ENCODE measurements around the gene SHKBP1. TPM values are rescaled to one million over a fixed set of nuclear protein-coding genes. Genes with fewer than 3 reads are reported as not detected.

Gene SHKBP1
- total and polyA plus RNA-seq, 2 of the 13 experiments (the other 11 are each of a cell fraction or from before 2014, with no cell fraction given), result 16.2 to 17.4 TPM

- TF ChIP-seq RXRB (CRISPR knock-in tag; IDR thresholded peaks at IDR 0.05; ENCODE audit: borderline replicate concordance), result no peak
Observed at GRCh38 chr19:40585982-40586422, 9.3 kb downstream of the SHKBP1 start (continued).

- in situ Hi-C loops (cut with HindIII; ENCODE audit: extremely low pct_ligation_motif_present, low pct_unique_long_range_greater_than_20kb), result no loop called here
- Histone ChIP-seq H3K79me2 (ENCODE audit: insufficient read depth, low read length) (no peaks in the 10 kb centered on the region), H3K27ac (ENCODE audit: extremely low read length, insufficient read depth, low read length) (no peak overlapping the region), H3K9me3 (ENCODE audit: low read length) (no peaks in the 10 kb centered on the region), H2AFZ (ENCODE audit: low read length) (no peak overlapping the region), H3K27me3 (ENCODE audit: control insufficient read depth in 1 of 2, insufficient read depth in 2 of 2, low read length in 2 of 2) (no peaks in the 10 kb centered on the region), H3K4me1 (ENCODE audit: insufficient read depth, low read length) (no peaks in the 10 kb centered on the region), H3K9ac (ENCODE audit: insufficient read depth, low read depth, low read length) (no peak overlapping the region), H3K36me3 (replicated peaks in 1 of 2; ENCODE audit: control insufficient read depth in 1 of 2, insufficient read depth in 2 of 2, low read length in 2 of 2) (no peaks in the 10 kb centered on the region), H3K4me3 (replicated peaks in 1 of 3; ENCODE audit: insufficient read depth in 1 of 3, low read depth in 2 of 3, low read length in 3 of 3) (no peak overlapping the region), H3K4me2 (ENCODE audit: low read depth, low read length) (no peak overlapping the region), H4K20me1 (ENCODE audit: insufficient read depth, low read length) (no peaks in the 10 kb centered on the region)
- FAIRE-seq (no peak), ATAC-seq (no peak), DNase-seq (ENCODE audit: low spot score) (no peak)
- TF ChIP-seq MIER3 (CRISPR knock-in tag; IDR thresholded peaks at IDR 0.05; ENCODE audit: borderline replicate concordance) (no peak), NFYB (CRISPR knock-in tag; IDR thresholded peaks at IDR 0.05) (no peak), NR2F2 (IDR thresholded peaks at IDR 0.05; ENCODE audit: borderline replicate concordance, low read depth) (no peak), GMEB1 (CRISPR knock-in tag; IDR thresholded peaks at IDR 0.05; ENCODE audit: borderline replicate concordance) (no peak), ATF7 (IDR thresholded peaks at IDR 0.05) (no peak), ATF7 (CRISPR knock-in tag; IDR thresholded peaks at IDR 0.05) (no peak), POLR2AphosphoS2 (IDR thresholded peaks at IDR 0.05; ENCODE audit: low read depth, low read length) (no peak), ZNF747 (CRISPR knock-in tag; IDR thresholded peaks at IDR 0.05; ENCODE audit: borderline replicate concordance) (no peak), TGIF2 (CRISPR knock-in tag; IDR thresholded peaks at IDR 0.05) (no peak), ELK4 (CRISPR knock-in tag; IDR thresholded peaks at IDR 0.05; ENCODE audit: borderline replicate concordance) (no peak), ZNF501 (CRISPR knock-in tag; IDR thresholded peaks at IDR 0.05) (no peak), KLF12 (CRISPR knock-in tag; IDR thresholded peaks at IDR 0.05; ENCODE audit: borderline replicate concordance) (no peak)
- 98% methylated on average over 13 of the region's 14 CpGs for WGBS (ENCODE audit: low lambda C conversion rate)
- no TSS peak for BruUV-seq (replicated peaks)
- ChIA-PET CTCF (ENCODE audit: low intra/inter-chr PET ratio, low total read pairs) (interaction anchor here (1.2 kb wide), 1 partner anchor 12 kb away, joined by 3 read pairs; no protein-coding TSS in a partner anchor), POLR2A (no interaction called here)
- intact Hi-C loops (cut with micrococcal nuclease; ENCODE audit: unreplicated experiment), result no loop called here
Observed at GRCh38 chr19:40586611-40587010, 9.9 kb downstream of the SHKBP1 start.
